GM23338 (cell line): ENCODE results near the gene MRPL52. TPM values are rescaled to one million over a fixed set of nuclear protein-coding genes. Genes with fewer than 3 reads are reported as not detected.

Experiments used
- ATAC-seq: fragments of 200-7000 bp; cut with Tn5 transposase; 3 replicates; pipeline ENCODE4 v1.9.1; 2020
- DNase-seq: peaks from one replicate; pipeline ENCODE4 v3.0.0-alpha.2; 2015; ENCODE audit warnings: low spot score
- H2AFZ ChIP-seq: fragments of 200-600 bp; sonication (generic); 2 replicates; pipeline ENCODE4 v1.8.0; 2016; ENCODE audit warnings: antibody characterized with exemption, mild to moderate bottlenecking, moderate library complexity
- H3F3A ChIP-seq: fragments of 200-600 bp; sonication (generic); replicated peaks from 2 replicates; pipeline ENCODE4 v1.8.0; 2017; ENCODE audit warnings: antibody characterized with exemption, mixed run types, low read depth
- H3K27ac ChIP-seq: fragments of 200-600 bp; sonication (generic); 2 replicates; pipeline ENCODE4 v1.6.1; 2016; ENCODE audit warnings: low read depth
- H3K27me3 ChIP-seq: fragments of 200-600 bp; sonication (generic); 2 replicates; pipeline ENCODE4 v1.8.0; 2016; ENCODE audit warnings: mild to moderate bottlenecking, mixed run types, moderate library complexity; ENCODE audit not compliant: insufficient read depth
- H3K36me3 ChIP-seq: fragments of 200-600 bp; sonication (generic); 2 replicates; pipeline ENCODE4 v1.8.0; 2016; ENCODE audit warnings: mild to moderate bottlenecking; ENCODE audit not compliant: insufficient read depth
- H3K4me1 ChIP-seq: fragments of 200-600 bp; sonication (generic); 2 replicates; pipeline ENCODE4 v1.8.0; 2016; ENCODE audit warnings: mild to moderate bottlenecking, moderate library complexity; ENCODE audit not compliant: insufficient read depth
- H3K4me2 ChIP-seq: fragments of 200-600 bp; sonication (generic); 2 replicates; pipeline ENCODE4 v1.7.1; 2017; ENCODE audit warnings: mixed run types
- H3K4me3 ChIP-seq: fragments of 200-600 bp; sonication (generic); 2 replicates; pipeline ENCODE4 v1.6.1; 2016; ENCODE audit warnings: mixed run types
- H3K79me2 ChIP-seq: fragments of 200-600 bp; sonication (generic); replicated peaks from 2 replicates; pipeline ENCODE4 v1.8.0; 2017; ENCODE audit warnings: mild to moderate bottlenecking; ENCODE audit not compliant: insufficient read depth
- H3K9me2 ChIP-seq: fragments of 200-600 bp; sonication (generic); 2 replicates; pipeline ENCODE4 v1.8.0; 2017; ENCODE audit not compliant: insufficient read depth
- H4K20me1 ChIP-seq: fragments of 200-600 bp; sonication (generic); replicated peaks from 2 replicates; pipeline ENCODE4 v1.8.0; 2017; ENCODE audit warnings: mild to moderate bottlenecking; ENCODE audit not compliant: insufficient read depth
- H3K27ac Mint-ChIP-seq: 2 replicates; pipeline ENCODE4 v1.8.0; 2020; ENCODE audit warnings: inconsistent platforms, mild to moderate bottlenecking, moderate library complexity, mixed read lengths
- H3K27me3 Mint-ChIP-seq: 3 replicates; pipeline ENCODE4 v1.8.0; 2022; ENCODE audit warnings: low read depth, mild to moderate bottlenecking, moderate library complexity, mixed read lengths, inconsistent platforms; ENCODE audit not compliant: insufficient read depth, poor library complexity
- H3K36me3 Mint-ChIP-seq: 3 replicates; pipeline ENCODE4 v1.8.0; 2021; ENCODE audit warnings: low read depth, mild to moderate bottlenecking, inconsistent platforms, moderate library complexity, mixed read lengths
- H3K4me1 Mint-ChIP-seq: 3 replicates; pipeline ENCODE4 v1.8.0; 2020; ENCODE audit warnings: mild to moderate bottlenecking, inconsistent platforms, mixed read lengths
- H3K4me3 Mint-ChIP-seq: 3 replicates; pipeline ENCODE4 v1.8.0; 2021; ENCODE audit warnings: moderate library complexity, mild to moderate bottlenecking, inconsistent platforms, mixed read lengths
- H3K9me3 Mint-ChIP-seq: 3 replicates; pipeline ENCODE4 v1.8.0; 2020; ENCODE audit warnings: moderate library complexity, mild to moderate bottlenecking, inconsistent platforms, mixed read lengths
- CREB1 ChIP-seq: fragments of 250-450 bp; sonication (Bioruptor Pico); IDR thresholded peaks from 2 replicates; pipeline ENCODE4 v1.5.0; 2020; ENCODE audit warnings: low read depth, mild to moderate bottlenecking, moderate library complexity
- CTCF ChIP-seq, 2 experiments: fragments of 200-600 bp in 1 of 2; sonication (generic) in 1 of 2; conservative IDR thresholded peaks; 2 replicates each; pipeline versions ENCODE4 v1.5.1 to v1.6.1; 2016 to 2017; ENCODE audit warnings: antibody characterized with exemption in 2 of 2, low read depth in 2 of 2, mild to moderate bottlenecking in 2 of 2, moderate library complexity in 1 of 2
- EZH2 ChIP-seq: fragments of 200-600 bp; sonication (generic); IDR thresholded peaks from one replicate; pipeline ENCODE4 v1.8.0; 2017; ENCODE audit warnings: antibody characterized with exemption, mild to moderate bottlenecking, low read depth; ENCODE audit not compliant: unreplicated experiment
- EZH2phosphoT487 ChIP-seq: fragments of 200-600 bp; sonication (generic); IDR thresholded peaks from one replicate; pipeline ENCODE4 v1.8.1; 2018; ENCODE audit warnings: antibody characterized with exemption; ENCODE audit not compliant: unreplicated experiment
- JUNB ChIP-seq: IDR thresholded peaks from one replicate; pipeline ENCODE4 v1.6.1; 2016; ENCODE audit warnings: antibody characterized with exemption; ENCODE audit not compliant: unreplicated experiment
- NANOG ChIP-seq: IDR thresholded peaks from 2 replicates; pipeline ENCODE4 v1.6.1; 2016; ENCODE audit warnings: antibody characterized with exemption, borderline replicate concordance
- POLR2AphosphoS5 ChIP-seq: IDR thresholded peaks from 2 replicates; pipeline ENCODE4 v1.6.1; 2016; ENCODE audit warnings: antibody characterized with exemption, low read depth
- REST ChIP-seq: IDR thresholded peaks from one replicate; pipeline ENCODE4 v1.6.1; 2018; ENCODE audit warnings: antibody characterized with exemption; ENCODE audit not compliant: unreplicated experiment
- STAT1 ChIP-seq: IDR thresholded peaks from one replicate; pipeline ENCODE4 v1.6.1; 2016; ENCODE audit warnings: antibody characterized with exemption; ENCODE audit not compliant: unreplicated experiment
- ZNF114 ChIP-seq: fragments of 250-450 bp; sonication (Bioruptor Pico); IDR thresholded peaks from 2 replicates; pipeline ENCODE4 v1.5.0; 2020; ENCODE audit warnings: mild to moderate bottlenecking, moderate library complexity
- ZNF331 ChIP-seq: fragments of 250-450 bp; sonication (Bioruptor Pico); IDR thresholded peaks from 2 replicates; pipeline ENCODE4 v1.5.0; 2020; ENCODE audit warnings: low read depth, mild to moderate bottlenecking, moderate library complexity
- ZNF462 ChIP-seq: fragments of 250-450 bp; sonication (Bioruptor Pico); IDR thresholded peaks from 2 replicates; pipeline ENCODE4 v1.5.0; 2020; ENCODE audit warnings: mild to moderate bottlenecking, moderate library complexity
- polyA plus RNA-seq: library from polyadenylated mRNA; unstranded; fragments of >200 nt; fragmentation: Nextera tagmentation; extraction: Ambion mirVana; gene quantifications from 2 replicates; pipeline ENCODE4 v1.2.1, GENCODE V29; 2016
- total RNA-seq: library from RNA; depleted of rRNA; stranded (reverse); fragments of >200 nt; shearing (Covaris generic); gene quantifications from 2 replicates; pipeline ENCODE4 v1.2.3, GENCODE V29; 2014
- TF ChIP-seq, protein P1 (sequence below): IDR thresholded peaks from 2 replicates; pipeline ENCODE4 v1.6.1; 2016; ENCODE audit warnings: antibody characterized with exemption

The MRPL52 gene
- total and polyA plus RNA-seq, 2 experiments from 2014 or later = 131 to 617 TPM

DNA sequence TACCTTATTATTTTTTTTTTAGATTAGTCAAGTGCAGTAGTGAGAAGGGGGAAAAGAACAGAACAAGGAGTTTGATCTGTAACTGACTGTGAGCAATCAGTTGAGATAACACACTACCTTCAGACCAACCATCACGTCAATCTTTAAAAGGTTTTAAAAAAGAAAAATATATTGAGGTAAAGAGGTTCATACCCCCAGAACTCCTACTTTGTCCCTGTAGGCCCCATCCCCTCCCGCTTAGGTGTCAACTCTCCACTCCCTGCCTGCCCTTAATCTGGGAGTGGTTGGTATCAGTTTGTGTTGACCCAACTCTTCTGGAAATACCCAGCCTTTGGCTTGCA lies 22.9 kb downstream of the MRPL52 start:
- Histone ChIP-seq H3K4me3 (no peak overlapping the region), H2AFZ (peak overlapping the region; percentile 86), H3K27ac (no peak overlapping the region), H3K36me3 (no peaks in the 10 kb centered on the region), H3K4me1 (peaks cover 22% of the 10 kb centered on the region), H3K27me3 (no peaks in the 10 kb centered on the region), H3K9me2 (no peaks in the 10 kb centered on the region), H3K4me2 (peak overlapping the region; percentile 84; the same call in 1 of the 2 replicates), H4K20me1 (no peaks in the 10 kb centered on the region), H3K79me2 (no peaks in the 10 kb centered on the region), H3F3A (peaks cover 21% of the 10 kb centered on the region)
- no peak for ATAC-seq
- Mint-ChIP-seq H3K27me3 (peaks cover 6% of the 10 kb centered on the region), H3K4me3 (no peak overlapping the region), H3K36me3 (no peaks in the 10 kb centered on the region; the same call in 2 of the 3 replicates), H3K4me1 (peaks cover 25% of the 10 kb centered on the region), H3K27ac (peak overlapping the region; percentile 84), H3K9me3 (no peaks in the 10 kb centered on the region; the same call in 2 of the 3 replicates)
- TF ChIP-seq CREB1 (CRISPR knock-in tag) (no peak), REST (no peak), ZNF331 (no peak), ZNF114 (no peak), NANOG (no peak), EZH2 (no peak), EZH2phosphoT487 (no peak), JUNB (no peak), POLR2AphosphoS5 (no peak), STAT1 (no peak), ZNF462 (no peak), CTCF (conservative IDR thresholded peaks at IDR 0.05; ENCODE audit: low read depth in 2 of 2) (no peak)
- TF ChIP-seq, protein P1, sequence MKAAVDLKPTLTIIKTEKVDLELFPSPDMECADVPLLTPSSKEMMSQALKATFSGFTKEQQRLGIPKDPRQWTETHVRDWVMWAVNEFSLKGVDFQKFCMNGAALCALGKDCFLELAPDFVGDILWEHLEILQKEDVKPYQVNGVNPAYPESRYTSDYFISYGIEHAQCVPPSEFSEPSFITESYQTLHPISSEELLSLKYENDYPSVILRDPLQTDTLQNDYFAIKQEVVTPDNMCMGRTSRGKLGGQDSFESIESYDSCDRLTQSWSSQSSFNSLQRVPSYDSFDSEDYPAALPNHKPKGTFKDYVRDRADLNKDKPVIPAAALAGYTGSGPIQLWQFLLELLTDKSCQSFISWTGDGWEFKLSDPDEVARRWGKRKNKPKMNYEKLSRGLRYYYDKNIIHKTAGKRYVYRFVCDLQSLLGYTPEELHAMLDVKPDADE = no peak
- no peak for DNase-seq
